Measurements from ENCODE around the gene SHISA3.

SHISA3 gene

DNA sequence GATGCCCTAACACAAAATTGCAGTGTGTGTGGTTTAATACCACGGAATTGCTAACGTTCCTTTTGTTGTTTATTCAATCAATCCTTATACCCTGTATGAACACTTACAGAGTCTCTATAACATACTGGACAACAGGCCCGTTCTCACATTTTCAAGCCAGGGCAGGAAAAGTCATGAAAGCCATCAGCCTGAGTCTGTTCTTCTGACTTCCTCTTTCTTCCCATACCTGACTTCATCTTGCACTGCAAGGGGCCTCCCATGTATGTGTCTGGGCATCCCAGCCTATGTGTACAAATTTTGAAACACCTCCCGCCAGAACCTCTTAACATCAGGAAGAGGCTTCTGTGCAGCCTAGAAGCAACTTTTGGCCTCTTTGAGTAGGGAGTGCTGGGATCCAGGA is 4.9 kb upstream of the SHISA3 start:
- DNase-seq, result no peak

DNA sequence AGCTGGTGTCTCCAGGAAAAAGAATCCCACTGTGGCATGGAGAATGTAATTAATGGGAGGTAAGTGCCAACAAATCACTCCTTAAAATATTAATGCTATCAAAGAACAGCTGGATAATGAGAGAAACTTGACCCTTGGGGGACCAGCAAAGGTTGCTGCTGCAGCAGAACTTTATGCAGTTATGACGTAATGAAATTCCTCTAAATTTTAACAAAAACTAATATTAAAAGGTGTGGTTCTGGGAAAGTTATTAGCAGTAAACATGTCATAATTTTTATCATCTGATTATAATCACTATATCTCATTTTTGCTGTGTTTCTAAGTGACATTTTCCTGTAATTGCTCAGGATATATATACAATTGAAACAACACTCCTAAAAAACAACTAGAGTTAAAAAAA is 1.7 kb upstream of the SHISA3 start:
- no peak for DNase-seq

DNA sequence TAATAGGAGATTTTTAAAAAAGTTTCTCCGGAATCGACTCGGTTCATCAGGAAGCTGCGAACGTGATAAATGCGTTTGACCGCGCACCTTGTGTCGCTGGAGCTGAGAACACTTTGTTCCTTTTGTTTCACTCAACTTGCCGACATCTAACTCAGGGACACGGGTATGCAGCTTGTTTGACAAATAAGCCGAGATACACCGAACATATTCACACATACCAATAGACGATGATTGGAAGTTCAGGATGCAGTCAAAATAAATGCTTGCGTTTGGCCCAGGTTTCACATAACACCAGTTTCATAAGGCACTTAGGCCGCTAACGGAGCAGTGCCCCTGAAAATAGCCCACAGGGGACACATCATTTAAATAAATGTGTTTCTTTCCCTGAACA is 932 bp upstream of the SHISA3 start:
- DNase-seq, result no peak

DNA sequence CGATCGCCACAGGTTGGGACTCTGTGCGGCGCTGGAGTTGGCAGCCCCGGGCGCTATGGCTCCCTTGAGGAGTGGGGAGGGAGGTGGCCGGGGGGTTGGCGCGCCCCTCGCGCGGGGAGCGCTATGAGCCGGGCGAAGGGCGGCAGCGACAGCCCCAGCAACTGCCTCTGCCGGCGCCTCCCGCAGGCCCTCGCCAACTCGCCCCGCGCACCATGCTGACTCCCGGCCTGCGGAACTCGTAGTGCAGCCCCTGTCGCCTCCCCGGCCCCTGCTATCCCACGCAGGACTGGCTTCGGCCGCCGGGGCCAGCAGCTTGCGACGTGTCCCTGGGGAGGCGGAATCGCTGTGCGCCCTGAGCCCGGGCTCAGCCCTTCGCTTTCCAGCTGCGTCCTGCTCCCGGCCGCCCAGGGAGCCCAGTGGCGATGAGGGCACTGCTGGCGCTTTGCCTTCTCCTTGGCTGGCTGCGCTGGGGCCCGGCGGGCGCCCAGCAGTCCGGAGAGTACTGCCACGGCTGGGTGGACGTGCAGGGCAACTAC is 415 bp downstream of the SHISA3 start:
- no peak for DNase-seq

DNA sequence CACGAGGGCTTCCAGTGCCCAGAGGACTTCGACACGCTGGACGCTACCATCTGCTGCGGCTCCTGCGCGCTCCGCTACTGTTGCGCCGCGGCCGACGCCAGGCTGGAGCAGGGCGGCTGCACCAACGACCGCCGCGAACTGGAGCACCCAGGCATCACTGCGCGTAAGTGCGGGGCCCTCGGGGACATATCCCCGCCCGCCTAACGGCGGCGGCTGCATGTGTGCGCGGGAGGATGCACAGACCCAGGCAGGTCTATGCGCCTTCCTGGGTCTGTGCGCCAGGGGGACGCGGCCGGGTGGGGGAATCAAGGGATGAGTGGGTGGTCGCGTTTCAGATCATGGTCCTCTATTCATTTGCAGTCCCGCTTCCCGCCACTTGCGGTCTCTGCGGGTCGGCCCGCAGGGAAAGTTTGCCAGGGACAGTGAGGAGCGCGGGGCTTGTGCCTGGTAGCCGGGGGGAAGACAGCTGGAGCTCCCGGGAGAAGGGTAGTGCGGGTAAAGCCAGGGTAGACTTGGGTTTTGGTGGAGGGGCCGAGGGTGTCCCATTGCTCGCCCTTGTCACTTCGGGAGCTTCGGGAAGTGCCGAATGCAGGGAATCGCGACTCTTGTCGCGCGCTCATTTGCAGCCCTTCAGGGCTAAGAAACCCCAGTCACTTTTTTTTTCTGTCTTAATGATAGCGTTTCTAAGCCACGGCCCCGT is 1.0 kb downstream of the SHISA3 start:
- DNase-seq, result peak; percentile 27 to 52

DNA sequence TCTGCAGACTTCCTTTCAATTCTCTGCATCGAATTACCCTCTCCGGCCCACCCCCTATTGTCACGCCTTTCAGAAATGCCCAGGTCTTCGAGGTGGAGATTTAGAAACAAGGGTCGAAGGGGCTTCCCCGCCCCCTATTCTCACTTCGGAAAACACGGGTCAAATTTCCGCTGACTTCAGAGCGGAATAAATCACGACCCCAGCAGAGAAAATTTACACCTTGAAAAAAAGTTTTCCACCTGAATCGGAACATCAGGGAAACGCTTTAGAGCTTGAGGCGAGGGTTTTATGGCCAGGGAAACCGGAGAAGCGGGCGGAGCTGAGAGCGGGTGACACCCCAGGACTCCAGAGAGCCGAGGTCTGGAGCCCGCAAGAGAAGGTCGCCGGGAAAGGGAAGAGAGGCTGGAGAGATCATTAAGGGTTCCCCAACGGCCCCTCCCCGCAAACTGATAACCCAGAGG is 1.6 kb downstream of the SHISA3 start:
- no peak for DNase-seq

DNA sequence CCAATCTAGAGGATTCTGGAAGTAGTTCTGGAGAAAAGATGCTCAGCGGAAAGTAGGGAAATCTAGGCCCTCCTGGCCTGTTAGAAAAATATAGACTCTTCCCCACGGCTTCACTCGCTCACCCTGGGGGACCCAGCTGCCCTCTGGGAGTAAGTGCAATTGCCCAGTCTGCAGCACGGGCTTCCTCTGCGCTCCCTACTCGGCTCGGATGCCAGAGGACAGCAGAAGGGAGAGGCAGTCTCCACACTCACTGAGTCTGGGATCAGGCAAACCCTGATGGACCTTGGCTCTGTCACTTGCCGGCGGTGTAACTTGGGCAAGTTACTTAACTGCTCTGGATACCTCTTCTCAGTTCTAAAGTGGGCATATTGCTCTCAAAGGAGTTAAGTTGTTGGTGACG is 2.1 kb downstream of the SHISA3 start:
- no peak for DNase-seq

DNA sequence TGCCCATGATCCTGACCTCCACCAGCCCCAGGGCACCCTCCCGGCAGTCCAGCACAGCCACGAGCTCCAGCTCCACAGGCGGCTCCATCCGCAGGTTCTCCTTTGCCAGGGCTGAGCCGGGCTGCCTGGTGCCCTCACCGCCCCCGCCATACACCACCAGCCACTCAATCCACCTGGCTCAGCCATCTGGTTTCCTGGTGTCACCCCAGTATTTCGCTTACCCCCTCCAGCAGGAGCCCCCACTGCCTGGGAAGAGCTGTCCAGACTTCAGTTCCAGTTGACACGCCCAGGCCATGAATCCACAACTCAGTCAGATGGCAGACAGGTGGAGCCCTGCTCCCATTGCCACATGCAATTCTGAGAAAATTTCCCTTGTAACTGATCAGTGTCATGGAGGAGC is 3.9 kb downstream of the SHISA3 start:
- no peak for DNase-seq

DNA sequence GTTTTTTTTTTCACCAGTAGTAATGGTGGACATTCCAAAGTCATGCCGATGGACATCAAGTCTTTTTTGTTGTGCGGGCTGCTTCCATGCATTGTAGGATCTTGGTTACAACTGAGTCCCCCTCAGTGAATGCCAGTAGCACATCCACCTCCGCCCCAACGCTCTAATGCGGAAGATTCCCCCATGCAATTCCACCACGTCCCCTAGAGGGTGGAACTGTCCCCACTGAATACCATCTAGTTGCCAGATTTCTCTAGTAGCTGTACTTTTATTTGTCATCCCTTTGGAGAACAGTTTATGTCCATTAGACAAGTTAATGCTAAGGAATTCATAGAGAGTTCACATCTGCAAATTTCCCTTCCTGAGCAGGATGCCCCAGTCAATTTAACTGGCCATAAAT is 6.7 kb downstream of the SHISA3 start:
- DNase-seq, result no peak

DNA sequence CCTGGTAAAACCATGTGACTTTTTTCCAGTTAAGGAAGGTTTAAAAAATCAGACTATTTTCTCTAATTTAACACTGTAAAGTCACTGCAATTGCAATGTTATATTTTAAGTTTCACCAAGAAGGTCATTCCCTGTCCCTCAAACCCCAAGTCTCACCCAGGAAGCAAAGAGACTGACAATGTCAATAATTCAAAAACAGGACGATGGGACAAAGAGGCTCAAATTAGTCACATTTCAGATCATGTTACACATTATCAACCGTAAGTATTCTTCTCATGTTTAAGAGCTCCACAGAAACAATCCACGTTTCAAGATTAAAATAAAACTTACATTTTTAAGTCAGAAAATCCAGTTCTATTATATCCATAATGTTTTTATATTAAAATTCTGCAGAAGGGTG is 13.2 kb downstream of the SHISA3 start:
- no peak for DNase-seq

DNA sequence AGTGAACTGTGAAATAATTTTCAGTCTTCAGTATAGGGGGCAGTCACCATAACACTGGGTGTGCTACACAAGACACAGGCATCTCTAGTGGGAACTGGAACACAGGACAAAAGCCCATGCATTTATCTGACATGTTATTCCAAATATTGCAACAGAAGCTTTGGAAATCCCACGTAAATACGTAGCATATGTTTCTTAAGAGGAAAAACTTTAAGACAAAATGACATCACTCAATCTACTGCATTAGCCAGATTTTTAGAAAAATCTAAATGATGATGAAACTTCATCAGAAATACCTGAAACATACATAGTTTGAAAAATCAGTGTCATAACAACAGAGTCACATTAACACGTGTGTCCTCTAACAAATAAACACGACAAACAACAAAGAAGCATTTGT is 14.5 kb downstream of the SHISA3 start:
- DNase-seq, result no peak

DNA sequence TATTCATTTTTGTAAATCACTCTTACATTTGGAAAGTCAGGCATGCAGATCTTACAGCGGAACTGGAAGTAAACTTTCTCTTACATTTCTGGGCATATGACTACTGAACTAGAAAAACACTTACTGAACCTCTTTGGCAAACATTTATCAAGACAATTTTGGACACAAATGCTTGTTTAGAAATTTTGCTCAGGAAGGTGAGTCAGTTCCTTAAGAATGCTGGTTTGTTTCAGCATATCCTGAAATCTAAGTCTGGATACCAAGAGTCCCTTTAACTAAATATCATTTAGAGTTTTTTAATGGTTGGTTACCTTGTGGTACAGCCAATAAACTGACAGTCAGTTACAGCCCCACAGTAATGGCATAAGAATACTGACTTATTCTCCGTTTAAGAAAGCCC is 15.0 kb downstream of the SHISA3 start:
- DNase-seq, result no peak

DNA sequence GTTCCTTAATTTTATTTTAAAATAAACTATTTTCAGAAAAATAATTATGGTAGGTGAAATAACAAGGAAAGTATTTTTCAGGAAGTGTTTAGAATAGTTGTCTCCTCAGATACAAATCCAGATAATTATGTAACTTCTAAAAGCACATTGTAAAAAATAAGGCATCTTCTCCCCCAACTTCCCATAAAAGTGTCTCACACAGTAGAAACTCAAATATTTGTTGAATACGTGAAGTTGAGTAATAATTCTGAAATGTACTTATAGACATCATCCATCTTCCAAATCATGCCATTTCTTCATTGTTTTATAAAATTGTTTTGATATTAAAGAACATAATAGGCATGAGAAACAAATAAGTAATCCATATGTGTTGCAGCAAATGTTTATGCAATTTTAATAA is 18.0 kb downstream of the SHISA3 start:
- no peak for DNase-seq

DNA sequence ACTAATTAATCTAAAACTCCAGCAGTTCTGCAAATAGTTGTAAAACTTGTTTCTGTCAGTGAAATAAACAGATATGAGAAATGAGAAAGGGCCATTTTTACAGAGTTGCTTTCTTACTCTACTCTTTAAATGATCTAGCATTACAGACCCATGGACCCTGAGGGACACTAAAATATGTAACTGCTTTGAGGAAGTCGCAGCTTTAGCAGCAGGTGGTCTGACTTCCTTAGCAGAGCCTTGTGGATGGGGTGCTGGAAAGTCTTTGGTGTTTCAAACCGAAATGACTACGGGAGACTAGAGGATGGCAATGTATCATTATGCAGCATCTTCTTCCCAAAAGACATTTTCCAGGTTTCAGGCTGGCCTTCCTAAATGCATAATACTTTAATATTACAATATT is 18.7 kb downstream of the SHISA3 start:
- no peak for DNase-seq

DNA sequence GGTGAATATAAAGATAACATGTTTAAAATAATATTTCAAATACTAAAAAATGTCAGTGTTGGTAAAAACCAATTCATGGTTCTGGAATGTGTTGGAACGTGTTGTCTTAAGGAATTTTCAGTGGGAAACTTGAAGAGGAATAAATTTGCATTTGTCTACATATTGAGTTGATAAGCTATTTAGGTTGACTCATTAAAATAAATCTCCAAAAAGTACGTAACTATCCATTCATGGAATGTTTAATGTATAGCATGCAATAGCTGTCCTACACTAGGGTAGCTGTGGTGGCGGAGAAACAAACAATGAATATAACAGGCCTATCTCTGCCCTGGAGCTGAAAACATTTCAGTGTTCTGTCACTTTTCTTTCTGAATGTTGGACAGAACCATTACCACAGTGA is 20.3 kb downstream of the SHISA3 start:
- no peak for DNase-seq

DNA sequence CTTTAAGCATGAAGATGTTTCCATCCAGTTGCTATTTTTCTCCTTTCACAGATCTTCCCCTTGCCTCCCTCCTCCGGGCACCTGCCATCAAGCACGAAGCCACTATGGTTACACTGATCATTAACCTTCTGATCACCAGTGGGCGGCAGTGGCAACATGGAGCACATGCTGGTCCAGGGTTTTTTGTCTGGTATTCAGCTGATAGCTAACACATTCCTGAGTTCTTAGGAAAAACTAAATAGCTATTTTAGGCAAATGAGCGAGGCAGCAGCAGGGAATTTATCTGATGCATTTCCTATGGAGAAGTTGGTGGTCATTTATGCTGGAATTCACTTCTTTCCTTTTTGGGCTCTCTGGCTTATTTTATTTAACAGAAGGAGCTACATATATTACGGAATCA is 22.9 kb downstream of the SHISA3 start:
- DNase-seq, result no peak

DNA sequence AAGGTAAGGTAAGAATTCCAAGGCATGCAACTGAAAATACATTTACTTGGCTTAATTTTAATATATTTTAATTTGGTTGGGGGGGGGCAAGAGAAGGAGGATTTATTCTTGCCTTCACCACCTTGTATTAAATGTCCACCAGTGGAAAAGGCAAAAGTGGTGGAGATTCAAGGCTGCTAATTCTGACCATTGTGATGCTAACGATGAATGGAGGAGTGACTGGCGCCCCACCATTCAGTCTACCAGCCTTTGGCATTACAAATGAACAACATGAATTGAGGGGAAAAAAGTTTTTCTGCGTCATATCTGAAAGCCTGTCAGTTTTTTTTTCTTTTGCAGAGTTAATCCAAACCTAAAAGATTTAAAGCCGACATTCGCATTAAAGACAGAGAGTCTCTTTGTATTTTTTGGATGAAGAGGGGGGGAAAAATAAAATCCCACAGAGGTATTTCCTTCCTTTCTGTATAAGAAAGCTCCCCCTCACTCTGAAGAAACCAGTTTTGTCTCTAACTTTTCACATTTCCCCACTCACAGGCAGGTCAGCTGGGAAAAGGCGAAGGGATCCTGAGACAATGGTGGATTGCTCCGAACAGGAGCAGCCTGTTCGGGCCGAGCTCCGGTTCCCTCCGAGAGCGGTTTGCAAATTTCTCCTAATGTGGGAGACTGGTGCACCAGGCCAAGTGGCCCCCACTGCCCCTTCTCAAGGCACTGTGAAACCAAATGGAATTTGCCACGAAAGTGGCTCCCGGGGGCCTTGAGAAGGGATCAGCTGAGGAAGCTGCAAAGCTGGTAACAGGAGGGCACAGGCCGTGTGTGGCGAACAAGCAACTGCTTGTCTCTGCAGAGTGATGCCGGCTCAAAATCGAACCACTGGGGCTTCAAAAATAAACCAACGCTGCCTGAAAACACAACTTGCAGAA is 28.1 kb downstream of the SHISA3 start:
- no peak for DNase-seq

DNA sequence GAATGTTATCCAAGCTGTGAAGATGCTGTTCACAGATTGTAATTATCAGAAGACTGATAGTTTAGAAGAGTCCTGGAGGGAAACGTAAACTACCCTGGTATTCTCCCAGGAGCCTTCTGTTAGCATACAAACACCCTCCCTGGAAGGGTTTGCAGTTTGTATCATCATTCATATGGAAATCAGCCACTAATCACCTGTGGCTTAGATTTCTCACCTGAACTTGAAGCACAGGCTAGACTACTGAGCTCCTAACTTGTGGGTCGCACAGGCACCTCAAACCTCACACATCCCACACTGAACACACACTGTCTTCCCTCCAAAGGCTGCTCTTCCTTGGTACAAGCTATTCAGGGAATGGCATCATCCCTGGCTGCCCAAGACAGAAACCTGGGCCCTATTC is 30.7 kb downstream of the SHISA3 start:
- no peak for DNase-seq

DNA sequence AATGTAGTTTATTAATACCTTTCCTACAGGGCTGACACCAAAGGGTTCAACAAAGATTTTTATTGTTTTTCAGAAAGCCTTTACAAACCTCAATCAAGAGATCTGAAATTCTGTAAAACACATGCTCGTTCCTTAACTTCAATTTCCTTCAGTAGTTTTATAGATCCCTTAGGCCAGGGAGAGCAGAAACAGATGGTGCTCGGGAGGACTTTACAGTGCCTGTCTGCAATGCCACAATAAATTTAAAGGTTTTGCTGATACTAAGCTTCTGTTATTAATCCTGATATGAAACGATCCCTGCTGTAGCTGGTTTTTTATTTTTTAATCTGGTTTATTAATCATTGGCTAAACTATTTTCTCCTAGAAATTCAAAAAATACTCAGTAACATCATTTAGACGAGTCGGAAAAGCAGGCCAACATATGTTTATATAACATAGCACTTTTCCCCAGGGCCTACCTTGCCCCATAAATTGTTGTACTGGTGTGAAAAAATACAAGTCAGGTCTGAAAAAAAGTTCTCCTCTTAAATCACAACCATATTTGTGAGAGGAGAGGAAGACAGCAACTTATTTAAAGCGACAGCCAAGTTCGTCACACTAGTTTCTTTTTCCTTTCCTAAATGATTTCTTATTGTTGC is 39.8 kb downstream of the SHISA3 start:
- DNase-seq, result no peak

DNA sequence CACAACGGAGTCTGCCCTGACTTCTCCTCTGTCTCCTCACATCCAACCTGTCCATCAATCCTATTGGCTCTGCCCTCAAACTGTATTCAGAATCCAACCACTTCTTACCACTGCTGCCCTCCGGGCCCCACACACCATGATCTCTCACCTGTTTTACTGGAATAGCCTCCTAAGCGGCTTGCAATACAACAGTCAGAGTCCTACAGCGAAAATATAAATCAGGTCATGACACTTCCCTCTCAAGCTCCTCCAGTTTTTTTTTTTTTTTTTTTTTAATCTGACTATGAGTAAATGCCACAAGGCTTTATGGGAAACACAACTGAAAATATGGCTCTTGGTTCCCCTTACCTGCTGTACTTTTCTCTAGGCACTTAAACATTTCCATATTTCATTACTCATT is 42.8 kb downstream of the SHISA3 start:
- no peak for DNase-seq

DNA sequence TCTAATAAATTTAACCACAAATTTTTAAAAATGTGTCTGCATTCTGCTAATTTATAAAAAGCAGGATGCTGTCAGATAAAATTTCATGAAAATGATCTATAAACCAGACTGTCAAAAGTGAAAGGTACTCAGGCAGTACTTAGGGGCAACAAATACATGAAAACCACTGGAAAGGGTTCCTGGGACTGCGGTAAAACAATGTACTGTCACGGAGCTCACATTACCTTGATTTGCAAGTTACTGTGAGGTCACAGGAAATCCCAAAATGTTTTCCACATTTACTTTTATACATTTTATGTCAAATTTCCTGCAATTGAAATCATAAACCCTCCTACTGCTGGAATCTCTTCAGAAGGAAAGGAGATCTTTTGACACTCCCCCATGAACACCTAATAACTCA is 45.3 kb downstream of the SHISA3 start:
- DNase-seq, result no peak

DNA sequence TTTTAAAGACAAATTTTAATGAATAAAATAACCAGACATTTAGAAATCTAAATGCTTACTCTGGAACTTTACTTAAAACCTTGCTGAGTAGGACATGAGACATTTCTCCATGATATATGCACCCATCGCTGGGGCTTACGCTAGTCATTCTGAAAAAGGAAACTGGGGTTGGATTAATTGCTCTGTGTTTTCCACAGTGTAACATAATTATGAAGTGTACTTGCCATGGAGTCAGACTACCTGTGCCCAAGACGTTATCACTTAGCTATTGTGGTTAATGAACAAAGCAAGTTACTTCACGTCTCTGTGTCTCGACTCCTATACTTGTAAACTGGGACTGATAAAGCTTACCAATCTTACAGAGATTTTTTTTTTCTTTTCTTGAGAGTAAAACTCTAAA is 47.8 kb downstream of the SHISA3 start:
- no peak for DNase-seq

DNA sequence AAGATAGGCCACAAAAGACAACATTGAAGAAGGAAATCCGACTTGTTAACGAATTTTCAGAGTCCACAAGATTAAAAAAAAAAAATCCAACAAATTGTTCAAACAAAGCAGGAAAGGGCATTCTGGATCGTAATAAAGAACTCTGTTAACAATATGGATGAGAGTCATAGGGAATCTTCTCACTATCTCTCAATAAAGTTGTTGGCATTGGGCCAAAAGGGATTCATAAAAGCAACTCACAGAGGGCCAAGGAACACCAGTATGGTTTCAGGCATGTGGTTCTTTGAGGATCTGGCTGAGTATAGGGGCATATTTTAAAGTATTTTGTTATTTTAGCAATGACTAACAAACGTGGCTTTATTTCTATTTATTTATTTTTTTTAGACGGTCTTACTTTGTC is 49.5 kb downstream of the SHISA3 start:
- DNase-seq, result peak in 1 of 2 experiments; percentile 3
